ENCODE results near the gene CBLN2.

The CBLN2 gene

DNA sequence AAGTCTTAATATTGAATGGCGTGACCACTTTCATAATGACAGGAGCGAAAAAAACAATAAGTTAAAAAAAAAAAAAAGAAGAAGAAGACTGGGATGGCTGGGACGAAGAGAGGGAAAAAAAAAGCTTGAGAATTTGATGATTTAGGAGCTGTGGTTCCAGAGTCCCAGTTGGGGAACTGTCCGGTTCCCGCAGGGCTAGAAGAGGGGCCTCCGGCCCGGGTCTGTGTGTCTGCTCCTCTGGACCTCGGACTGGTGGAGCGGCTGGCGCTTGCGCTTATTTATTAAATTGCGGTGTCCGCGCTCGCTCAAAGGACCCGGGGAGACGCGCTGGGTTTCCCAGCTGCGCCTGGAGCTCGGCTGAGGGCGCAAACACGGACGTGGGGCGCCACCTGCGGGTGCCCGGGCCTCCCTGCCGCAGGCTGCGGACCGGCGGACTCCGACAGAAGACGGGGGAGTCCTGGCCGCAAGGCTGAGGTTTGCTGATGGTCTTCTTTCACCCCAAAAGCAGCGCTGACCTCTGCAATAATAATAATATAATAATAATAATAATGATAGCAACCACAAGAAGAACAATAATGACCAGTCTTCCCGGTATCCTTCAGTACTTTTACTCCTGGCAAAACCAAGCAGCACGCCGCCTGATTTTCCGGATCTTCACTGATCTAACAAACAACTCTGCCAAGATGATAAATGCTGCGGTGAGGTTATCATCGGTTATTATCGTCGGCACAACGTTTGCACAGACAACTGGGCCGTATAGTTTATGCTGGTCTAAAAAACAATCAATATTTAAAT, at the start of gene CBLN2:
TSS of gene CBLN2 (minus strand) at position 251 of the 795 bp plus-strand sequence. CDS start 2,182 bp downstream, outside the sequence.
- peak within 1 kb of the TSS; percentile 7 for H3K4me3 ChIP-seq (ENCODE audit: low read length)
- TF ChIP-seq, protein P1, sequence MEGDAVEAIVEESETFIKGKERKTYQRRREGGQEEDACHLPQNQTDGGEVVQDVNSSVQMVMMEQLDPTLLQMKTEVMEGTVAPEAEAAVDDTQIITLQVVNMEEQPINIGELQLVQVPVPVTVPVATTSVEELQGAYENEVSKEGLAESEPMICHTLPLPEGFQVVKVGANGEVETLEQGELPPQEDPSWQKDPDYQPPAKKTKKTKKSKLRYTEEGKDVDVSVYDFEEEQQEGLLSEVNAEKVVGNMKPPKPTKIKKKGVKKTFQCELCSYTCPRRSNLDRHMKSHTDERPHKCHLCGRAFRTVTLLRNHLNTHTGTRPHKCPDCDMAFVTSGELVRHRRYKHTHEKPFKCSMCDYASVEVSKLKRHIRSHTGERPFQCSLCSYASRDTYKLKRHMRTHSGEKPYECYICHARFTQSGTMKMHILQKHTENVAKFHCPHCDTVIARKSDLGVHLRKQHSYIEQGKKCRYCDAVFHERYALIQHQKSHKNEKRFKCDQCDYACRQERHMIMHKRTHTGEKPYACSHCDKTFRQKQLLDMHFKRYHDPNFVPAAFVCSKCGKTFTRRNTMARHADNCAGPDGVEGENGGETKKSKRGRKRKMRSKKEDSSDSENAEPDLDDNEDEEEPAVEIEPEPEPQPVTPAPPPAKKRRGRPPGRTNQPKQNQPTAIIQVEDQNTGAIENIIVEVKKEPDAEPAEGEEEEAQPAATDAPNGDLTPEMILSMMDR (IDR thresholded peaks at IDR 0.05; ENCODE audit: insufficient read depth, low read depth, low read length, missing control alignments) = peak; percentile 66
- DNase-seq (ENCODE audit: low read depth) = peak; percentile 76

- H3K4me3 ChIP-seq (ENCODE audit: low read length) = no peak overlapping the region
- TF ChIP-seq, protein P1 (IDR thresholded peaks at IDR 0.05; ENCODE audit: insufficient read depth, low read depth, low read length, missing control alignments) = no peak
- no peak for DNase-seq (ENCODE audit: low read depth)
Observed at GRCh38 chr18:72588360-72588759, 44.2 kb upstream of the CBLN2 start.

DNA sequence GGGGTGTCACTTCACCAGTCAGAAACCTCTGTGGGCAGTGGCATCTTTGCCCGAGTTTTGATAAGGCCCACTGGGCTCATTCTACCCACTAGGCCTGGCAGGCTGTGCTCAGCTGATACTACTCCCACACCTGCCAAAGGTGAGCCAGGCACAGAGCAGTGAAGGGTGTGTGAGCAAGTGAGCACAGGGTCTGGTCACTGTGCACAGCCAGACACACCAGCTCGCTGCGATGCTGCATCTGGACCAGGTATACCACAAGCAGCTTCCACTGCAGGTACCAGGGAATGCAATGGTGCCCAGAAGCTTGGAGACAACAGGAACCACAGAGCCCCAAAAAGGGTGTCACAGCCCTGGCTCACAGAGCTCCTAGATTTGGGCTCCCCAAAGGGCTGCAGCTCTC, 40.6 kb upstream of the CBLN2 start:
- no peak overlapping the region for H3K4me3 ChIP-seq (ENCODE audit: low read length)
- DNase-seq (ENCODE audit: low read depth) = no peak
- TF ChIP-seq, protein P1 (IDR thresholded peaks at IDR 0.05; ENCODE audit: insufficient read depth, low read depth, low read length, missing control alignments) = no peak

GRCh38 chr18:72581976-72582375, 37.8 kb upstream of the CBLN2 start:
- TF ChIP-seq, protein P1 (IDR thresholded peaks at IDR 0.05; ENCODE audit: insufficient read depth, low read depth, low read length, missing control alignments) = no peak
- no peak overlapping the region for H3K4me3 ChIP-seq (ENCODE audit: low read length)
- no peak for DNase-seq (ENCODE audit: low read depth)

DNA sequence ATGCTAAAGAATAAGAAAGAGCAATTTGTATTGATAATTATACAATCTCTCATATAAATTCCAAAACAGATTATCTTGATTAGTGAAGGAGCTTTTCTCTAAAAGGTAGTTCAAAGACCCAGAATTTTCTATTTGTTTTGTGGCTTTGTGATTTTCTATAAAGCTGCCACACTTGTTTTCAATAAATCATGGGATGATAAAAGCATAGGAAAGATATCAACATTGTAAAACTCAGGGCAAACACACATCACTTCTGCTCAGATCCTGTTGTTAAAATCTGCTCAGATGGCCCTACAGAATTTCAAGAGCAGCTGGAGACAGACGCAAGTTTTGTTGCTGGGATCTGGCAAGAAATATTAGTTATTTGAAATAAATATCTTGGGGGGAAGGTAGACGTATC, 28.8 kb upstream of the CBLN2 start:
- TF ChIP-seq, protein P1 (IDR thresholded peaks at IDR 0.05; ENCODE audit: insufficient read depth, low read depth, low read length, missing control alignments) = no peak
- no peak overlapping the region for H3K4me3 ChIP-seq (ENCODE audit: low read length)
- DNase-seq (ENCODE audit: low read depth) = no peak

- H3K4me3 ChIP-seq (ENCODE audit: low read length) = no peak overlapping the region
- TF ChIP-seq, protein P1 (IDR thresholded peaks at IDR 0.05; ENCODE audit: insufficient read depth, low read depth, low read length, missing control alignments) = no peak
- DNase-seq (ENCODE audit: low read depth) = no peak
Observed at GRCh38 chr18:72566290-72566689, 22.1 kb upstream of the CBLN2 start.

DNA sequence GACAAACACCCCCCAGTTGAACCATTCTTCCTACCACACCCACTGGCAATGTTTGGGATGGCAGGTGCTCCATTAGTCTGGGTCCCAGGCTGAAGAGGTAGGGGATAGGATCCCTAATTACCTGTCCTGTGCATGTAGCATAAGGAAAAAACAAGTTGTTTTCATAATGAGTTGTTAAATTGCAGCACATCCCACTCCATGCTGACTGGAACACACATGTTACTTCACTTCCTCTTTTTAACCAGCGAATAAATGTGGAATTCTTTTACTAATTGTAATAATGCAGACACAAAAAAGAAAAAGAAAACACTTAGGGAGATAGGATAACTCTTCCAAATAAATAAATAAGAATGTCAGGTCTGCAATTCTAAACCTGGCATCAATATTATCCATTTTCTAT, 11.8 kb upstream of the CBLN2 start:
- DNase-seq (ENCODE audit: low read depth) = no peak
- no peak overlapping the region for H3K4me3 ChIP-seq (ENCODE audit: low read length)
- TF ChIP-seq, protein P1 (IDR thresholded peaks at IDR 0.05; ENCODE audit: insufficient read depth, low read depth, low read length, missing control alignments) = no peak

Data from epithelial cell of esophagus (primary cell).